ENCODE measurements around the gene IRF4. TPM values are rescaled to one million over a fixed set of nuclear protein-coding genes. Genes with fewer than 3 reads are reported as not detected.
A peak's percentile ranks its signal among the peaks of the same experiment; 100 is the strongest.

Gene IRF4
- total RNA-seq, 1 experiment from 2014 or later = 0.72 TPM

- no peaks in the 10 kb centered on the region for H3K36me3 ChIP-seq (ENCODE audit: control insufficient read depth, insufficient read depth, low read length)
- ChIA-PET CTCF (no interaction called here), POLR2A (interaction anchor here (0.7 kb wide), 1 partner anchor 207 kb away, joined by 3 read pairs; no protein-coding TSS in a partner anchor)
- 0 out of 4 replicates have a peak overlapping the region, but pooled peaks of 1 of the 2 experiments have one; percentile 8 for H3K4me3 ChIP-seq (ENCODE audit: low read depth in 2 of 2, low read length in 2 of 2)
- intact Hi-C loops (cut with micrococcal nuclease; ENCODE audit: unreplicated experiment) = no loop called here
- no peak for TF ChIP-seq POLR2AphosphoS5 (IDR thresholded peaks at IDR 0.05; ENCODE audit: low read depth, low read length)
- TF ChIP-seq REST (IDR thresholded peaks at IDR 0.05; ENCODE audit: insufficient read depth in 1 of 2, low read depth in 2 of 2, low read length in 1 of 2) = no peak
- TF ChIP-seq CTCF (IDR thresholded peaks at IDR 0.05) = no peak
- no peak for TF ChIP-seq TCF7L2 (IDR thresholded peaks at IDR 0.05; ENCODE audit: low read depth, low read length)
- no peak for TF ChIP-seq SIN3A (IDR thresholded peaks at IDR 0.05; ENCODE audit: borderline replicate concordance, insufficient read depth, low read depth, low read length)
- H3K27ac ChIP-seq (ENCODE audit: low read length) = no peak overlapping the region
- in situ Hi-C loops (cut with HindIII; ENCODE audit: low pct_unique_long_range_greater_than_20kb, low sequenced_read_pairs) = no loop called here
- BruUV-seq (replicated peaks) = no TSS peak
- H3K4me1 ChIP-seq (ENCODE audit: control insufficient read depth, insufficient read depth, low read length) = no peaks in the 10 kb centered on the region; the same call in 1 of the 2 replicates
- peaks cover 5% of the 10 kb centered on the region for H3K27me3 ChIP-seq (ENCODE audit: control insufficient read depth, insufficient read depth, low read length)
- DNase-seq (ENCODE audit: low read depth, low spot score) = no peak
- no peaks in the 10 kb centered on the region for H3K9me3 ChIP-seq (ENCODE audit: control insufficient read depth, insufficient read depth, low read depth, low read length)
- no peak for ATAC-seq
Measured at GRCh38 chr6:399785-400534, 8.4 kb downstream of the IRF4 start.

GRCh38 chr6:400815-401214 lies 9.3 kb downstream of the IRF4 start:
- BruUV-seq (replicated peaks) = no TSS peak
- POLR2A ChIA-PET = no interaction called here
- DNase-seq (ENCODE audit: low read depth, low spot score) (no peak), ATAC-seq (no peak)
- no peak overlapping the region for H3K27ac ChIP-seq (ENCODE audit: low read length)
- intact Hi-C loops (cut with micrococcal nuclease; ENCODE audit: unreplicated experiment) = no loop called here
- in situ Hi-C loops (cut with HindIII; ENCODE audit: low pct_unique_long_range_greater_than_20kb, low sequenced_read_pairs) = no loop called here
- CTCF ChIA-PET = interaction anchor here (0.6 kb wide), 1 partner anchor 251 kb away, joined by 3 read pairs; no protein-coding TSS in a partner anchor
- no peaks in the 10 kb centered on the region; the same call in 1 of the 2 replicates for H3K4me1 ChIP-seq (ENCODE audit: control insufficient read depth, insufficient read depth, low read length)
- no peaks in the 10 kb centered on the region for H3K36me3 ChIP-seq (ENCODE audit: control insufficient read depth, insufficient read depth, low read length)
- peaks cover 5% of the 10 kb centered on the region for H3K27me3 ChIP-seq (ENCODE audit: control insufficient read depth, insufficient read depth, low read length)
- no peak overlapping the region for H3K4me3 ChIP-seq (ENCODE audit: low read depth in 2 of 2, low read length in 2 of 2)
- H3K9me3 ChIP-seq (ENCODE audit: control insufficient read depth, insufficient read depth, low read depth, low read length) = 0 out of 2 replicates have a peak, but pooled peaks cover 3% of the 10 kb centered on the region
- TF ChIP-seq POLR2AphosphoS5 (IDR thresholded peaks at IDR 0.05; ENCODE audit: low read depth, low read length) (no peak), REST (IDR thresholded peaks at IDR 0.05; ENCODE audit: insufficient read depth in 1 of 2, low read depth in 2 of 2, low read length in 1 of 2) (no peak), CTCF (IDR thresholded peaks at IDR 0.05) (no peak), SIN3A (IDR thresholded peaks at IDR 0.05; ENCODE audit: borderline replicate concordance, insufficient read depth, low read depth, low read length) (no peak), TCF7L2 (IDR thresholded peaks at IDR 0.05; ENCODE audit: low read depth, low read length) (no peak)

All from Panc1 (cell line).